Fibroblast of pulmonary artery (primary cell): ENCODE results near the gene KANSL2.

ENCODE experiments used
- DNase-seq: peaks from one replicate; pipeline ENCODE4 v3.0.0-alpha.2; 2010; ENCODE audit warnings: low read depth
- H3K4me3 ChIP-seq: replicated peaks from 2 replicates; pipeline ENCODE4 v1.5.1; 2011; ENCODE audit warnings: low read depth, mild to moderate bottlenecking, control low read depth, low read length, moderate library complexity
- CTCF ChIP-seq: IDR thresholded peaks from 2 replicates; pipeline ENCODE4 v1.5.1; 2011; ENCODE audit warnings: mild to moderate bottlenecking, control low read depth, low read length, inconsistent platforms; ENCODE audit errors: missing control alignments

Gene KANSL2

DNA sequence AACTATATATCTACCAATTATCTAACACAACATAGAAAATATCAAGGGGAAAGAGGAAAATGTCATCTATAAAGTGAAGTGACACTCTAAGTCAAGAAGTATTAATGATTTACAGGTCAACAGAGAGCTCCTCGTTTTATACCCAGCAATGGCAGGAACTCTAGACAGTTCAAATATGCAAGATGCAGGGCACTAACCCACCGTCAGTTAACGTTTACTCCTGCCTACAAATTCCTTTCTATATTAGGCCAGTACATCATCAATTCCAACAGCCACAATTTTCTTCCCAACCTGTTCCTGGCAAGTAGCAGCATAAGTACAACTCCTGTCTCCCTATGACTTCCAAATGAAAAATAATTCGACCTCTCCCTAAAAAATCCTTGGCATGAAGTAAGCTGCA, 9.0 kb upstream of the KANSL2 start:
- H3K4me3 ChIP-seq = no peak overlapping the region
- no peak for DNase-seq
- TF ChIP-seq CTCF = no peak

- H3K4me3 ChIP-seq = no peak overlapping the region
- no peak for DNase-seq
- TF ChIP-seq CTCF = no peak
These were observed 8.4 kb upstream of the KANSL2 start for GRCh38 chr12:48690436-48690835.

DNA sequence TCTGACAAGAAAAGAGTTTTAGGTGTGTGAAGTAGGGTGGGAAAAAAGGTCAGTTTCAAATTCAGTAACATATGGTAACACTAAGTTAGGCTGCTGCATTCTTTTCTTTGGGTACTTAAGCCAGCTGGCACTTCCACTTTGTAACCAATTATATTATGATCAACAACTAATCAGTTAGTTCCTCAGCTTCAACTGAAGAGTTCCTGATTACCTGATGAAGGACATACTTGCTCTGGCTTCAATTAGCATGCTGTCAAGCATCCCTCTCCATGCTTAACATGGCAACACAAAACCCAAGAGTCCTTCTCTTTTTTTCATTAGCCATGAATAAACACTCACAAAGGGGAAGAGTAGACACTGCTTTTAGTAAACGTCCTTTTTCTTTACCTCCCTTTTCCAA, 6.8 kb upstream of the KANSL2 start:
- H3K4me3 ChIP-seq = no peak overlapping the region
- TF ChIP-seq CTCF = no peak
- no peak for DNase-seq

GRCh38 chr12:48687592-48687991, 5.6 kb upstream of the KANSL2 start:
- no peak for TF ChIP-seq CTCF
- DNase-seq = no peak
- no peak overlapping the region for H3K4me3 ChIP-seq

DNA sequence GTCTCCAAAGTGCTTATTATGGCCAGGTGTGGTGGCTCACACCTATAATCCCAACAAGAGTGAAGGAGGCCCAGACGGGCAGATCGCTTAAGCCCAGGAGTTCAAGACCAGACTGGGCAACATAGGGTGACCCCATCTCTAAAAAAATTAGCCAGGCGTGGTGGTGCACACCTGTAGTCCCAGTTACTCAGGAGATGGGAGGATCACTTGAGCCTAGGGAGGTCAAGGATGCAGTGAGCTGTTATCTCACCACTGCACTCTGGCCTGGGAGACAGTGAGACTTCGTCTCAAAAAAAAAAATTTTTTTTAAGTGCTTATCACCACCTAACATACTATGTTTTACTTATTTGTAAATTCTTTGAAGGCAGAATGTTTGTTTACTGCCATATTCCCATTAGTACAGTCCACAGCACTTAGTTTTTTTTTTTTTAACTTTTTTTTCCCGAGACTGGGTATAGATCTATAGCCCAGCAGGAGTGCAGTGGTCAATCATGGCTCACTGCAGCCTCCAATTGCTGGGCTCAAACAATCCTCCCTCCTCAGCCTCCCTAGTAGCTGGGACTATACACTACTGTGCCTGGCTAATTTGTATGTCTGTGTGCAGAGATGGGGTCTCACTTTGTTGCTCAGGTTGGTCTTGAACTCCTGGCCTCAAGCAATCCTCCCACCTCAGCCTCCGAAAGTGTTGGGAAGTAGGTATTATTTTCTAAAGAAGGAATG, 4.7 kb upstream of the KANSL2 start:
- no peak overlapping the region for H3K4me3 ChIP-seq
- DNase-seq = no peak
- no peak for TF ChIP-seq CTCF

GRCh38 chr12:48686037-48686595, 4.1 kb upstream of the KANSL2 start:
- H3K4me3 ChIP-seq = no peak overlapping the region
- no peak for TF ChIP-seq CTCF
- no peak for DNase-seq

- TF ChIP-seq CTCF = no peak
- no peak overlapping the region for H3K4me3 ChIP-seq
- no peak for DNase-seq
These were observed 1.5 kb upstream of the KANSL2 start for GRCh38 chr12:48683534-48683933.
